Measurements from ENCODE around the gene HDAC7.

HDAC7 gene

GRCh38 chr12:47762850-47763465, 56.7 kb downstream of the HDAC7 start:
- DNase-seq (ENCODE audit: low spot score), result no peak

- DNase-seq (ENCODE audit: low spot score), result peak; percentile 66
These were observed 60.6 kb downstream of the HDAC7 start, which contains the start of gene RAPGEF3 for GRCh38 chr12:47758834-47759690. TSS of gene RAPGEF3 (minus strand) at chr12:47758880. CDS start at chr12:47758556, 324 bp downstream.

- DNase-seq (ENCODE audit: low spot score), result no peak
These were observed 61.2 kb downstream of the HDAC7 start for GRCh38 chr12:47758584-47758833.

- DNase-seq (ENCODE audit: low spot score), result no peak
These were observed 61.7 kb downstream of the HDAC7 start for GRCh38 chr12:47757840-47758583.

- no peak for DNase-seq (ENCODE audit: low spot score)
These were observed 62.3 kb downstream of the HDAC7 start for GRCh38 chr12:47757364-47757839.

GRCh38 chr12:47755655-47756562, 63.8 kb downstream of the HDAC7 start:
- DNase-seq (ENCODE audit: low spot score), result peak; percentile 48

- no peak for DNase-seq (ENCODE audit: low spot score)
These were observed 64.8 kb downstream of the HDAC7 start for GRCh38 chr12:47754881-47755280.

- no peak for DNase-seq (ENCODE audit: low spot score)
These were observed 65.6 kb downstream of the HDAC7 start for GRCh38 chr12:47754126-47754525.

GRCh38 chr12:47753021-47754001, 66.4 kb downstream of the HDAC7 start:
- DNase-seq (ENCODE audit: low spot score), result no peak

- no peak for DNase-seq (ENCODE audit: low spot score)
These were observed 67.2 kb downstream of the HDAC7 start for GRCh38 chr12:47752552-47752951.

- DNase-seq (ENCODE audit: low spot score), result no peak
These were observed 67.6 kb downstream of the HDAC7 start for GRCh38 chr12:47752121-47752520.

- no peak for DNase-seq (ENCODE audit: low spot score)
These were observed 68.1 kb downstream of the HDAC7 start for GRCh38 chr12:47751561-47751960.

- no peak for DNase-seq (ENCODE audit: low spot score)
These were observed 68.7 kb downstream of the HDAC7 start for GRCh38 chr12:47750916-47751470.

- no peak for DNase-seq (ENCODE audit: low spot score)
These were observed 69.4 kb downstream of the HDAC7 start for GRCh38 chr12:47750229-47750798.

GRCh38 chr12:47748899-47749298, 70.8 kb downstream of the HDAC7 start:
- DNase-seq (ENCODE audit: low spot score), result no peak

GRCh38 chr12:47748507-47748828, 71.2 kb downstream of the HDAC7 start:
- no peak for DNase-seq (ENCODE audit: low spot score)

- no peak for DNase-seq (ENCODE audit: low spot score)
These were observed 71.9 kb downstream of the HDAC7 start for GRCh38 chr12:47747596-47748506.

GRCh38 chr12:47747126-47747525, 72.6 kb downstream of the HDAC7 start:
- DNase-seq (ENCODE audit: low spot score), result no peak

GRCh38 chr12:47746523-47746922, 73.2 kb downstream of the HDAC7 start:
- no peak for DNase-seq (ENCODE audit: low spot score)
